Peyer's patch (tissue), 4 donors: Measurements from ENCODE around the gene BEX4. TPM values are rescaled to one million over a fixed set of nuclear protein-coding genes. Genes with fewer than 3 reads are reported as not detected.
"Not testable (repeated sequence)": the region's sequence is repeated elsewhere in the genome, so short reads cannot be mapped to it uniquely, and the experiment has no call there.

Experiments used
- DNase-seq, 3 donors: peaks; one replicate each; pipeline ENCODE4 v3.0.0-alpha.2; 2017 to 2019
- H3K27ac ChIP-seq, 4 donors: fragments of 200-600 bp; sonication (generic); one replicate each; pipeline ENCODE4 v1.5.1; 2016 to 2019
- H3K27me3 ChIP-seq, 2 donors: fragments of 200-600 bp; sonication (generic); one replicate each; pipeline ENCODE4 v1.5.1; 2019
- H3K36me3 ChIP-seq, 3 donors: fragments of 200-600 bp; sonication (generic); one replicate each; pipeline ENCODE4 v1.5.1; 2016 to 2019
- H3K4me1 ChIP-seq, 4 donors: fragments of 200-600 bp; sonication (generic); one replicate each; pipeline ENCODE4 v1.5.1; 2016 to 2019
- H3K4me3 ChIP-seq, 4 donors: fragments of 200-600 bp; sonication (generic); 1 replicate in 3 of 4; 2 replicates in 1 of 4; pipeline ENCODE4 v1.5.1; 2016 to 2019; ENCODE audit warnings: mild to moderate bottlenecking in 1 of 4
- H3K9me3 ChIP-seq, 4 donors: fragments of 200-600 bp; sonication (generic); one replicate each; pipeline ENCODE4 v1.5.1; 2016 to 2019; ENCODE audit warnings: mild to moderate bottlenecking in 1 of 4
- CTCF ChIP-seq, 6 experiments: fragments of 450-650 bp in 4 of 6; fragments of 200-600 bp in 2 of 6; sonication (generic) in 1 of 6; IDR thresholded peaks; one replicate each; pipeline ENCODE4 v1.5.1; 2017 to 2019; ENCODE audit warnings: antibody characterized with exemption in 6 of 6, mild to moderate bottlenecking in 3 of 6, moderate library complexity in 1 of 6
- POLR2A ChIP-seq, 2 donors: fragments of 450-650 bp; IDR thresholded peaks; one replicate each; pipeline ENCODE4 v1.5.1; 2017; ENCODE audit warnings: antibody characterized with exemption in 2 of 2, mild to moderate bottlenecking in 2 of 2, moderate library complexity in 2 of 2
- total RNA-seq, 4 donors: library from RNA; depleted of rRNA; stranded (reverse); fragments of >200 nt; gene quantifications; one replicate each; pipeline ENCODE4 v1.1.0, GENCODE V29; 2016

Gene BEX4
- 10 to 100 TPM in 2 of 4 donors, 1 to 10 TPM in 2; 4.4 to 16.5 (median 10.2) TPM for total RNA-seq

GRCh38 chrX:103214870-103215424, at the start of gene BEX4:
Gene BEX4 (plus strand): TSS chrX:103215108. CDS start chrX:103216154, 1,046 bp downstream.
- peak within 1 kb of the TSS; percentile 46 to 84 (median 67) for H3K4me3 ChIP-seq
- H3K27ac ChIP-seq, result peak within 1 kb of the TSS; percentile 77 to 84 (median 80)
- TF ChIP-seq POLR2A (IDR thresholded peaks at IDR 0.05) (peak; percentile 62 to 71), CTCF (IDR thresholded peaks at IDR 0.05) (no peak)

GRCh38 chrX:103170216-103170615, 44.7 kb upstream of the BEX4 start:
- Histone ChIP-seq H3K27me3 (no peaks in the 10 kb centered on the region), H3K9me3 (no peaks in the 10 kb centered on the region), H3K4me3 (no peak overlapping the region), H3K36me3 (no peaks in the 10 kb centered on the region), H3K4me1 (no peaks in the 10 kb centered on the region), H3K27ac (no peak overlapping the region)
- no peak for DNase-seq
- TF ChIP-seq POLR2A (IDR thresholded peaks at IDR 0.05) (no peak), CTCF (IDR thresholded peaks at IDR 0.05) (no peak)

More at GRCh38 chrX:103214870-103215424, at the start of gene BEX4:
- DNase-seq, result peak; percentile 81 to 93 (median 82)
- H3K4me1 ChIP-seq, result no peaks in the 10 kb centered on the region
- H3K36me3 ChIP-seq, result no peaks in the 10 kb centered on the region
- H3K27me3 ChIP-seq, result no peaks in the 10 kb centered on the region
- no peaks in the 10 kb centered on the region for H3K9me3 ChIP-seq

GRCh38 chrX:103171353-103171752, 43.6 kb upstream of the BEX4 start:
- DNase-seq, result no peak
- Histone ChIP-seq H3K27me3 (no peaks in the 10 kb centered on the region), H3K9me3 (no peaks in the 10 kb centered on the region), H3K36me3 (no peaks in the 10 kb centered on the region), H3K4me1 (no peaks in the 10 kb centered on the region), H3K4me3 (no peak overlapping the region), H3K27ac (no peak overlapping the region)
- TF ChIP-seq CTCF (IDR thresholded peaks at IDR 0.05) (no peak), POLR2A (IDR thresholded peaks at IDR 0.05) (no peak)

- not testable (repeated sequence) for H3K4me3 ChIP-seq, H3K9me3 ChIP-seq, H3K27me3 ChIP-seq, DNase-seq, H3K27ac ChIP-seq, H3K36me3 ChIP-seq, H3K4me1 ChIP-seq
Observed at GRCh38 chrX:103175256-103175655, 39.7 kb upstream of the BEX4 start.

GRCh38 chrX:103175944-103176753, 38.8 kb upstream of the BEX4 start:
- Histone ChIP-seq H3K36me3 (no peaks in the 10 kb centered on the region), H3K27me3 (no peaks in the 10 kb centered on the region), H3K9me3 (no peaks in the 10 kb centered on the region), H3K4me3 (no peak overlapping the region), H3K4me1 (no peaks in the 10 kb centered on the region), H3K27ac (no peak overlapping the region)
- peak; percentile 42 to 72 (median 56) for DNase-seq
- TF ChIP-seq POLR2A (IDR thresholded peaks at IDR 0.05), result no peak
- peak in 5 of 6 experiments; percentile 11 to 63 (median 56) for TF ChIP-seq CTCF (IDR thresholded peaks at IDR 0.05)

GRCh38 chrX:103177556-103177955, 37.4 kb upstream of the BEX4 start:
- no peak for DNase-seq
- H3K27me3 ChIP-seq, result no peaks in the 10 kb centered on the region

More at GRCh38 chrX:103177556-103177955, 37.4 kb upstream of the BEX4 start:
- Histone ChIP-seq H3K27ac (no peak overlapping the region), H3K36me3 (no peaks in the 10 kb centered on the region), H3K9me3 (no peaks in the 10 kb centered on the region), H3K4me1 (no peaks in the 10 kb centered on the region), H3K4me3 (no peak overlapping the region)
- TF ChIP-seq CTCF (IDR thresholded peaks at IDR 0.05), result no peak
- no peak for TF ChIP-seq POLR2A (IDR thresholded peaks at IDR 0.05)
